Fibroblast of skin of back (primary cell): ENCODE data around the gene ANK3.

Experiments used
- DNase-seq: peaks from one replicate; pipeline ENCODE4 v3.0.0-alpha.2; 2013

The ANK3 gene

DNA sequence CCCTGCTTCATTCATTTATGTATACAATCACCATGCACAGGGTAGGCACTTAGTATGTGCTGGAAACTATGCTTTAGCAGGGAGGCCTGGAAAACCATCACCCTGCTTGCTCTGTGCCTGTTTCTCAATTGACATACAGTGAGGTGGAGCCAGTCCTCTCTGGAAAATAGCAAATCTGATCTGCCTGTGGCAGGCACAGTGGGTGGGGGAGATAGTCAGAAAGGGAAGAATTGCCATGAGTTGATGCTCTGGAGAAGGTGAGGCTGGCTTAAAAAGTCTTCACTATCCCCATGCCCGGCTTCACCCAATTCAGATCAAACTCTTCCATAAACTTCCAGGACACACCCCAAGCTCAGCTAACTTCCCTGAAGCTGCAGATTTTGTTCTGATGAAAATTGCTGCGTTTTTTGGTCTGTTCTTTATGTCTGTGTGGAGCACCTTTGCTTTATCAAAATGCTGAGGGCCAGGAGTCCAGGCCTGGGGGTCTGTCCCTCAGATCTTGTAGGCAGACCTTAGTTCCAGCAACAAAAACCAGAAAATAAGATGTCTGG, 84.8 kb downstream of the ANK3 start:
- DNase-seq, result no peak

DNA sequence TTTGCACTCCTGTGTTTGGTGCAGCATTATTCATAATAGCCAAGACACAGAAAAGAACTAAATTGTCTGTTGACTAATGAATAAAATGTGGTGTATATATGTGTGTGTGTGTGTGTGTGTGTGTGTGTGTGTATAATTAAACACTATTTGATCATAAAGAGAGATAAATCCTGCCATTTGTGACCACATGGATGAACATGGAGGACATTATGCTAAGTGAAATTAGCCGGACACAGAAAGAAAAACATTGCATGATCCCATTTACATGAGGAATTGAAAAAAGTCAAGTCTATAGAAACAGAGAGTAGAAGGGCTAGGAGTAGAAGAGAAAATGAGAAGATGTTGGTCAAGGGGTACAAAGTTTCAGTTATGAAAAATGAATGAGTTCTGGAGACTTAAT, 85.9 kb downstream of the ANK3 start:
- no peak for DNase-seq

- DNase-seq, result peak; percentile 87
Measured at GRCh38 chr10:60299961-60300883, 89.5 kb downstream of the ANK3 start.

- no peak for DNase-seq
Measured at GRCh38 chr10:60299390-60299778, 90.3 kb downstream of the ANK3 start.

DNA sequence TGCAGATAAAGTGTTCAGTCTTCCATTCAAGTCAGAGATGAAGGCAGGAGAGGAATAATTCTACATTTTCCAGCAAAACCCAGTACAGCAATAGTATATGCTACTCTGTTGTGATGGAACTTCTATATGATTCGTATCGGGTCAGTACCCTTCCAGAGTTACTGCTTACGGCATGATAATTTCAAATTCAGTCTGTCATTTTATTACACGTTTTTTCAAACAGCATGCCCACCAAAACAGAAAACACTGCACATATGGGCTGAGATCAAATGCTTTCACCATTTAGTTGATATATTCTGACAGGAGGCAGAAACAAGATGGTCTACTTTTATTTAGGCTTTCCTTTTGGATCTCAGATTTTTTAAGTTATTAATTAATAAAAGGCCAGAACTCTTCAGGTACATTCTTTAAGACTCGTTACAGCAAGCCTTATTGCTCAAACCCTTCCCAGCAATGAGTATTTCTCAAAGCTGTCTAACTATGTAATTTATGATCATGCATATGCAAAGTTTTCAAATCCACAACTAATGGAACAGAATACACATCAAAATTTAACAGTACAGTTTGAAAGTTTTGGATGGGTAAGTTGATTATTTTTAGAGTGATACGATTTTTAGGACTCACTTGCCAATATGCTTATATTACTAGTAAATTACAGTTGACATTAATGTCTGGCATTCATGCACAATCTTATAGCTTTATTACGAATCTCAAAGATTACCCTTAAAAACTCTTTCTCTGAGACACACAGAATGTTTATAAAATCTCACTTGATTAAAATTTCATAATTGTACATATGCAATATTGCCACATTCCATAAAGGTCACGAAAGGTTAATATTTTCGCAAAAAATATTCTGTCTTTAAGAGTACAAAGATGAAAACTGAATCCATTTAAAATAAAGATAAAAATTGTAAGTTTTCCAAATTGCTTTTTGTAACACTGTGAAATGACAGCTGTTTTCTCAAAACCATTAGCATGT, 91.0 kb downstream of the ANK3 start:
- DNase-seq, result no peak

DNA sequence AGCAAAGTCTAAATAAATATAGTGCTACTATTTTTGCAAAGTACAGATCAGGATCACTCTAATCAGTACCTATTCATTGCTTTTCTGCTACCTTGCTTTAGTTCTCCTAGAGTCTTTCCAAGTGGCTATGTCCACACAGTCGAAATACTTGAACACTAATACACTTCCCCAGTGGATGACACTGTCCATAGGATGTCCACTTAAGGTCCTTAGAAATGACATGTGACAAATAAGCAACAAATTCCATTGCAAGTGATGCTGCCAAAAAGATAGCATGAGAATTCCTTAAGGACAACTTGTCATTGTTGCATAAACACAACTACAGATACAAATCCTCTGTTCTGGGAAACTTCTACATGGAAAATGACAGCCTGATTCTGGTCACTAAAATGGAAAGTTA, 93.6 kb downstream of the ANK3 start:
- DNase-seq, result peak; percentile 43

- no peak for DNase-seq
Measured at GRCh38 chr10:60295028-60295937, 94.4 kb downstream of the ANK3 start.

- DNase-seq, result peak; percentile 54
Measured at GRCh38 chr10:60293581-60294175, 96.0 kb downstream of the ANK3 start.

- DNase-seq, result no peak
Measured at GRCh38 chr10:60292998-60293397, 96.7 kb downstream of the ANK3 start.

GRCh38 chr10:60292536-60292935, 97.1 kb downstream of the ANK3 start:
- DNase-seq, result peak; percentile 52

DNA sequence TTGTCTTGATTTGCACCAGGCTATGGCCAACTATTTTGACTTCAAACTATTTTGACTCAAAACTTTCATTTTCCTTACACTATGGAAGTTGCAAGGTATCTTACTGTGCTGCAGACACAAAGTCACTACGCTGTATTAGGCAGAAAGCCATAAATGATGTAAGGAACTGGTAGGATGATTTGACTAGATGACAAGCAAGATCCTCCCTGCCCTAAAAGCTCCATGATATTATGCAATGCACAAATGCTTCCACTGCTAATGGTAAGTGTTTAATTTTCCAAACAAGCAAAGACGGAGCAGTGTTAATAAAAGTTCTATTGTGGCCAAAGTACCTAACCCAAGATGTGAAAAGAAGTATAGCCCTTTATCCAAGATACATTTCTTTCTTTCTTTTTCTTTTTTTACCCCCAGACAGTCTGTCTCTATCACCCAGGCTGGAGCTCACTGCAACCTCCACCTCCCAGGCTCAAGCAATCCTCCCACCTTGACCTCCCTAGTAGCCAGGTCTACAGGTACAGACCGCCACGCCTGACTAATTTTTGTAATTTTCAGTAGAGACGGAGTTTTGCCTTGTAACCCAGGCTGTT, 98.2 kb downstream of the ANK3 start:
- DNase-seq, result peak; percentile 53

- DNase-seq, result no peak
Measured at GRCh38 chr10:60290558-60290957, 99.1 kb downstream of the ANK3 start.

DNA sequence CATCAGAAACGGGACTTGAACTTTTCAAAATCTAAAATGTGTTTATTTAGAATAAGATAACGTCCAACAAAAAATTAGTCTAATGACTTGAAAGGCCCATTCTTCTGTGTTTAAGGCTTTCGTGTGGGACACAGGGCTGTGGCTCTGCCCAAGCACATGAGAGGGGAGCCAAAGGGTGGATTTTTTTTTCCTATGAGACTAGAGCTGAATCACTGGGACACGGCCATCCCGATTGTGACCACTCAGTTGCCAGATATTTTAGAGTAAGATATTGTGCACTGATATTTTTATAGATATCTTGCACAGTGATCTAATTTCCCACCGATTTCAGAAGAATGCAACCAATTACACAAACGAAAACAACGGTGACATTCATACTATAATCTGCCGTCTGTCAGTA, 99.9 kb downstream of the ANK3 start:
- no peak for DNase-seq

- DNase-seq, result no peak
Measured at GRCh38 chr10:60288256-60288655, 101.4 kb downstream of the ANK3 start.

DNA sequence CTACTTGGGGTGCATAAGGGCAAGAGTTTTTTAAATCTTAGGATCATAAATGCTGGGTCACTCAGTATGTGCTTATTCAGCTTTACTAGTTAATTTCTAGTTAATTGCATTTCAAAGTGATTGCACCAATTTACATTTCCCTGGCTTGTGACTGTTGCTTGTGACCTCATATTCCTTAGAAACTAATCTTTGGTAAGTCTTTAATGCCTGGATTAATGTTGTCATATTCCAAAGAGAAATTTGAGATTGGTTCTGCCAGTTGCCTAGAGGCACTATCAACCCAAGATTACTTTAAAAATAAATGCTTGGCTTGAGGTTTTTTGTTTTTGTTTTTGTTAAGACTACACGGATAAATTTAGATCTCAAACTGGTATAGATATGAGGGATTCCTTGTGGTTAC, 103.1 kb downstream of the ANK3 start:
- DNase-seq, result peak; percentile 68

DNA sequence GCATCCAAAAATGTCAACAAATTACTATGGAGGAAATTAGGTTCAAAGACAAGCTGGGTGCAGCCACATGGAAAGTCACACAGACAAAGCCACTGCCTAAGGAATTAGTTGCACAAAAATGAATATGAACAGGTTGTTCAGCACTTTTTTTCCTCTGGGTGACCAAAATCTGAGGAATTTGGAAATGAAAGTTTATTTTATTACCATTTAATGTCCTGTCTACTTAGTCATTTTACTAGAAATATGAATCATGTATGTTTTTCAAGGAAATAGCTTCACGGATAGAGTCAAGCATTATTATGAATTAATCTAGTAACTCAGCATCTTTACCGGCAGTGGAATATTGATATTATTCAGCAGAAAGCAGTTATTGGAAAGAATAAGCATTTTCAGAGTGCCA, 106.3 kb downstream of the ANK3 start:
- DNase-seq, result peak; percentile 84

GRCh38 chr10:60282771-60283353, 106.8 kb downstream of the ANK3 start:
- DNase-seq, result peak; percentile 95

- DNase-seq, result peak; percentile 8
Measured at GRCh38 chr10:60281792-60282353, 107.8 kb downstream of the ANK3 start.

DNA sequence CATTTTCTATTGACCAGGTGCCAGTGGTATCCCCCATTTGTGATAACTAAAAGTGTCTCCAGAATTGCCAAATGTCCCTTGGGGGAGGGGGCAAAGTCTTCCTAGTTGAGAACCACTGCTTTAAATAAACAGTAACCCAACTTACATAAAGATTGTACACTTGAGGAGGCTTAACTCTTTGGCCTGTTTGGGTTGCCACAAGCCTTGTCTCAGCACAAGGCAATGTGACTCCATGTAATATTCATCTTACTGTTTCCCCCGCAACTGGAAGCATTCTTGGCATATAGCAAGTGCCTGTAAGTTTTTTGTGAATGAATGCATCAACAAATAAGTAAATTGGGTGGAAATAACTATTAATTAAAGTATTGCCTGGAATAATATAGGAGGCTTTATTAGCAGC, 108.3 kb downstream of the ANK3 start:
- DNase-seq, result no peak

DNA sequence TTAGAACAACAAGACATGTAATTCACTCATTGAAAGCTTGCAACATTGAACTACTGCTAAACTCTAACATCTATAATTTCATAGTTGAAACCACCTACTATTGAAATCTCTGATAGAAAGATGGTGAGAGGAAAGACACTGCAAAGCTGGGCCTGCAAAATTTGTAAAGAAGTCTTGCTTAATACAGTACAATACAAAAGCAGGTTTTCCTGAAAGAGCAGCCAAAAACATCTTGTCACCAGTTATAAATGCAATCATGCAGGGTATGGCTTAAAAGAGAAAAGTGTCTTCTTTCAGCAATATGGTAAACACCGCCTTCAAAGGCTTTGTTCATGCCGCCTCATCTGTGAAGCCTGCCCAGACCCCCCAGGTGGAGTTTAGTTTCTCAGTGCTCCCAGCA, 109.2 kb downstream of the ANK3 start:
- DNase-seq, result no peak
